HepG2 (cell line): ENCODE results near the gene GTF2E1. TPM values are rescaled to one million over a fixed set of nuclear protein-coding genes. Genes with fewer than 3 reads are reported as not detected.
"Not testable (repeated sequence)": the region's sequence is repeated elsewhere in the genome, so short reads cannot be mapped to it uniquely, and the experiment has no call there.

Experiments used
- ATAC-seq: fragments of 200-7000 bp; cut with Tn5 transposase; 3 replicates; pipeline ENCODE4 v1.9.1; 2020; ENCODE audit warnings: mild to moderate bottlenecking, moderate library complexity
- BruUV-seq: library from RNA; stranded (reverse); fragments of 400-500 nt; replicated peaks from 2 replicates; lab custom pipeline; 2021; lab: Mats Ljungman, UMichigan
- CTCF ChIA-PET: fragments of 300-600 bp; formaldehyde crosslinking; extraction: SDS; loops from one replicate; lab custom pipeline; 2021; ENCODE audit warnings: low total read pairs, inconsistent platforms, low intra/inter-chr PET ratio; lab: Yijun Ruan, JAX
- POLR2A ChIA-PET: fragments of 350-600 bp; sonication (Branson Sonifier 250); formaldehyde crosslinking; loops from one replicate; lab custom pipeline; 2020; ENCODE audit warnings: antibody characterized with exemption, inconsistent platforms; lab: Yijun Ruan, JAX
- DNase-seq: peaks from one replicate; pipeline ENCODE4 v3.0.0-alpha.2; 2015; ENCODE audit warnings: low spot score
- FAIRE-seq: peaks from 3 replicates; lab custom pipeline; 2011; peaks lifted over from hg19 to GRCh38; lab: Jason Lieb, UNC
- H2AFZ ChIP-seq: one replicate; pipeline ENCODE4 v1.6.1; 2011; ENCODE audit warnings: low read length, inconsistent platforms
- H3K27ac ChIP-seq: fragments of 300-600 bp; 3 replicates; pipeline ENCODE4 v1.8.0; 2011; ENCODE audit warnings: mixed run types, mild to moderate bottlenecking, mixed read lengths, low read length, inconsistent platforms; ENCODE audit not compliant: insufficient read depth; ENCODE audit errors: extremely low read length
- H3K27me3 ChIP-seq, 2 experiments: fragments of 200-600 bp in 1 of 2; 2 replicates in 1 of 2; 3 replicates in 1 of 2; pipeline versions ENCODE4 v1.6.0 to v1.8.0; 2011; ENCODE audit warnings: low read length in 2 of 2, mild to moderate bottlenecking in 2 of 2, moderate library complexity in 2 of 2, inconsistent platforms in 1 of 2; ENCODE audit not compliant: insufficient read depth in 2 of 2, control insufficient read depth in 1 of 2
- H3K36me3 ChIP-seq, 2 experiments: fragments of 200-600 bp in 1 of 2; replicated peaks in 1 of 2; 2 replicates in 1 of 2; 3 replicates in 1 of 2; pipeline versions ENCODE4 v1.5.1 to v1.8.0; 2011; ENCODE audit warnings: low read length in 2 of 2, inconsistent platforms in 1 of 2; ENCODE audit not compliant: insufficient read depth in 2 of 2, control insufficient read depth in 1 of 2
- H3K4me1 ChIP-seq: 2 replicates; pipeline ENCODE4 v1.5.1; 2012; ENCODE audit warnings: low read length, inconsistent platforms; ENCODE audit not compliant: insufficient read depth
- H3K4me2 ChIP-seq: 2 replicates; pipeline ENCODE4 v1.6.0; 2011; ENCODE audit warnings: low read depth, low read length, inconsistent platforms
- H3K4me3 ChIP-seq, 3 experiments: fragments of 200-600 bp in 1 of 3; sonication (generic), shearing (Covaris generic) in 1 of 3; replicated peaks in 1 of 3; 2 replicates each; pipeline ENCODE4 v1.5.1; 2011 to 2016; ENCODE audit warnings: low read length in 3 of 3, inconsistent platforms in 2 of 3, low read depth in 2 of 3, mild to moderate bottlenecking in 2 of 3, control low read depth in 1 of 3, mixed read lengths in 1 of 3; ENCODE audit not compliant: insufficient read depth in 1 of 3
- H3K79me2 ChIP-seq: one replicate; pipeline ENCODE4 v1.6.1; 2011; ENCODE audit warnings: low read length, inconsistent platforms; ENCODE audit not compliant: insufficient read depth
- H3K9ac ChIP-seq: 2 replicates; pipeline ENCODE4 v1.6.0; 2011; ENCODE audit warnings: mild to moderate bottlenecking, low read depth, low read length, inconsistent platforms; ENCODE audit not compliant: insufficient read depth
- H3K9me3 ChIP-seq: 2 replicates; pipeline ENCODE4 v1.5.1; 2012; ENCODE audit warnings: mild to moderate bottlenecking, low read length
- H4K20me1 ChIP-seq: 2 replicates; pipeline ENCODE4 v1.6.0; 2011; ENCODE audit warnings: inconsistent platforms, mild to moderate bottlenecking, low read length, moderate library complexity; ENCODE audit not compliant: insufficient read depth
- KAT2B ChIP-seq: fragments of 150-350 bp; IDR thresholded peaks from 2 replicates; pipeline ENCODE4 v1.6.1; 2014; ENCODE audit warnings: low read depth, low read length, borderline replicate concordance
- RBAK ChIP-seq: sonication (generic); formaldehyde crosslinking; IDR thresholded peaks from 2 replicates; pipeline ENCODE4 v1.5.1; 2020; ENCODE audit warnings: mild to moderate bottlenecking, missing genetic modification reagents
- RNF2 ChIP-seq: fragments of 450-650 bp; conservative IDR thresholded peaks from 2 replicates; pipeline ENCODE4 v1.6.1; 2016; ENCODE audit warnings: low read depth
- RXRA ChIP-seq: sonication (generic); formaldehyde crosslinking; IDR thresholded peaks from 2 replicates; pipeline ENCODE4 v1.5.1; 2020; ENCODE audit warnings: missing genetic modification reagents
- ZFP37 ChIP-seq: sonication (generic); formaldehyde crosslinking; IDR thresholded peaks from 2 replicates; pipeline ENCODE4 v1.4.0; 2020; ENCODE audit warnings: missing genetic modification reagents, borderline replicate concordance
- ZNF124 ChIP-seq: sonication (generic); formaldehyde crosslinking; IDR thresholded peaks from 2 replicates; pipeline ENCODE4 v1.4.0; 2020; ENCODE audit warnings: missing genetic modification reagents
- ZNF24 ChIP-seq: fragments of 450-650 bp; IDR thresholded peaks from 2 replicates; pipeline ENCODE4 v1.6.1; 2017; ENCODE audit warnings: antibody characterized with exemption, mild to moderate bottlenecking
- ZNF737 ChIP-seq: sonication (generic); formaldehyde crosslinking; IDR thresholded peaks from 2 replicates; pipeline ENCODE4 v1.5.0; 2020; ENCODE audit warnings: missing genetic modification reagents, mild to moderate bottlenecking, borderline replicate concordance
- ZNF788 ChIP-seq: sonication (generic); formaldehyde crosslinking; IDR thresholded peaks from 2 replicates; pipeline ENCODE4 v1.5.0; 2020; ENCODE audit warnings: mild to moderate bottlenecking, missing genetic modification reagents, borderline replicate concordance
- WGBS: methylation state at CpG from one replicate; pipeline ENCODE4 v1.1.6; 2017; ENCODE audit warnings: low lambda C conversion rate; 5-methylcytosine and 5-hydroxymethylcytosine counted together
- in situ Hi-C: cut with HindIII; loops from 2 replicates; pipeline ENCODE4 v1.10.0; 2017; ENCODE audit warnings: low pct_unique_long_range_greater_than_20kb; ENCODE audit not compliant: extremely low pct_ligation_motif_present
- intact Hi-C: fragments of 100-400 bp; cut with micrococcal nuclease; formaldehyde crosslinking; loops from one replicate; pipeline ENCODE4 v1.10.0; 2022; ENCODE audit not compliant: unreplicated experiment
- polyA plus RNA-seq, 8 experiments: library from polyadenylated mRNA; depleted of rRNA in 3 of 8; stranded (reverse) in 7 of 8; unstranded in 1 of 8; fragments of >200 nt; fragmentation: Illumina TruSeq in 4 of 8; extraction: Trizol in 4 of 8; gene quantifications; 2 replicates each; pipeline versions ENCODE4 v1.2.1 to v1.2.3, GENCODE V29; 2011 to 2016; ENCODE audit warnings: low read depth in 4 of 8, missing spikeins in 1 of 8, mixed read lengths in 1 of 8; ENCODE audit not compliant: insufficient read depth in 1 of 8
- total RNA-seq, 5 experiments: library from RNA; depleted of rRNA; stranded (reverse); fragments of >200 nt; fragmentation: Illumina TruSeq; extraction: Trizol; gene quantifications; 2 replicates each; pipeline ENCODE4 v1.2.3, GENCODE V29; 2016; ENCODE audit warnings: low read depth in 1 of 5

GTF2E1 gene
- total and polyA plus RNA-seq, 2 of the 13 experiments (the other 11 are each of a cell fraction or from before 2014, with no cell fraction given), result 7.7 to 21.5 TPM

GRCh38 chr3:120730576-120731542, 11.7 kb upstream of the GTF2E1 start:
- H3K9me3 ChIP-seq, result no peaks in the 10 kb centered on the region
- ATAC-seq, result no peak
- in situ Hi-C loops (no loop called here), intact Hi-C loops (no loop called here)
- no peak for FAIRE-seq
- no peaks in the 10 kb centered on the region for H3K79me2 ChIP-seq
- H3K4me3 ChIP-seq, result no peak overlapping the region
- peaks cover 0 to 2% of the 10 kb centered on the region in 2 experiments; a peak in 2 of 5 replicates for H3K36me3 ChIP-seq
- ChIA-PET CTCF (no interaction called here), POLR2A (no interaction called here)
- no TSS peak for BruUV-seq
- 99% methylated on average over 4 of the region's 4 CpGs for WGBS
- no peak overlapping the region for H3K4me2 ChIP-seq
- H4K20me1 ChIP-seq, result no peaks in the 10 kb centered on the region
- H3K27ac ChIP-seq, result no peak overlapping the region
- H3K27me3 ChIP-seq, result no peaks in the 10 kb centered on the region
- no peak overlapping the region for H2AFZ ChIP-seq
- H3K9ac ChIP-seq, result no peak overlapping the region
- H3K4me1 ChIP-seq, result no peaks in the 10 kb centered on the region
- DNase-seq, result no peak
- TF ChIP-seq ZNF788 (CRISPR knock-in tag) (no peak), RNF2 (no peak), RBAK (CRISPR knock-in tag) (no peak), KAT2B (no peak), ZFP37 (no peak), RXRA (CRISPR knock-in tag) (no peak), ZNF737 (no peak), ZNF124 (CRISPR knock-in tag) (no peak), ZNF24 (no peak)

GRCh38 chr3:120738006-120738405, 4.5 kb upstream of the GTF2E1 start:
- 87% methylated on average over 6 of the region's 8 CpGs for WGBS

More at GRCh38 chr3:120738006-120738405, 4.5 kb upstream of the GTF2E1 start:
- peaks cover 12% of the 10 kb centered on the region for H3K79me2 ChIP-seq
- H3K4me2 ChIP-seq, H4K20me1 ChIP-seq, H3K9ac ChIP-seq, H2AFZ ChIP-seq, ATAC-seq, CTCF ChIA-PET, H3K4me1 ChIP-seq, H3K27ac ChIP-seq, H3K27me3 ChIP-seq, in situ Hi-C loops, POLR2A ChIA-PET, H3K9me3 ChIP-seq, DNase-seq, H3K4me3 ChIP-seq, FAIRE-seq, BruUV-seq, intact Hi-C loops, H3K36me3 ChIP-seq: not testable (repeated sequence)
